Measurements from ENCODE around the gene LAMA1.

LAMA1 gene

GRCh38 chr18:6949800-6950586 lies 167.6 kb downstream of the LAMA1 start:
- H3K4me3 ChIP-seq (ENCODE audit: low read length): no peak overlapping the region
- no peak for DNase-seq (ENCODE audit: low read depth)
- TF ChIP-seq CTCF (IDR thresholded peaks at IDR 0.05; ENCODE audit: insufficient read depth, low read depth, low read length, missing control alignments): no peak

- H3K4me3 ChIP-seq (ENCODE audit: low read length): no peak overlapping the region
- no peak for TF ChIP-seq CTCF (IDR thresholded peaks at IDR 0.05; ENCODE audit: insufficient read depth, low read depth, low read length, missing control alignments)
- no peak for DNase-seq (ENCODE audit: low read depth)
Observed at GRCh38 chr18:6948281-6949055, 169.1 kb downstream of the LAMA1 start.

GRCh38 chr18:6947338-6948030 lies 170.1 kb downstream of the LAMA1 start:
- H3K4me3 ChIP-seq (ENCODE audit: low read length): no peak overlapping the region
- no peak for TF ChIP-seq CTCF (IDR thresholded peaks at IDR 0.05; ENCODE audit: insufficient read depth, low read depth, low read length, missing control alignments)
- no peak for DNase-seq (ENCODE audit: low read depth)

- H3K4me3 ChIP-seq (ENCODE audit: low read length): no peak overlapping the region
- no peak for TF ChIP-seq CTCF (IDR thresholded peaks at IDR 0.05; ENCODE audit: insufficient read depth, low read depth, low read length, missing control alignments)
- DNase-seq (ENCODE audit: low read depth): no peak
Observed at GRCh38 chr18:6943143-6943542, 174.5 kb downstream of the LAMA1 start.

- DNase-seq (ENCODE audit: low read depth): no peak
- TF ChIP-seq CTCF (IDR thresholded peaks at IDR 0.05; ENCODE audit: insufficient read depth, low read depth, low read length, missing control alignments): no peak
- H3K4me3 ChIP-seq (ENCODE audit: low read length): no peak overlapping the region
Observed at GRCh38 chr18:6942742-6943141, 174.9 kb downstream of the LAMA1 start.

- H3K4me3 ChIP-seq (ENCODE audit: low read length): no peak overlapping the region
- no peak for TF ChIP-seq CTCF (IDR thresholded peaks at IDR 0.05; ENCODE audit: insufficient read depth, low read depth, low read length, missing control alignments)
Observed at GRCh38 chr18:6941996-6942395, 175.6 kb downstream of the LAMA1 start.

More at GRCh38 chr18:6941996-6942395, 175.6 kb downstream of the LAMA1 start:
- no peak for DNase-seq (ENCODE audit: low read depth)

Data from epithelial cell of esophagus (primary cell).